Activated CD4-positive, alpha-beta T cell treated with anti-CD3 and anti-CD28 coated beads, Interleukin-2, amount 10 ng/mL, durations not matched to agents 7 days and 5 days (primary cell): Measurements from ENCODE around the gene KRT7. TPM values are rescaled to one million over a fixed set of nuclear protein-coding genes. Genes with fewer than 3 reads are reported as not detected.
"Not testable (repeated sequence)": the region's sequence is repeated elsewhere in the genome, so short reads cannot be mapped to it uniquely, and the experiment has no call there.

Experiments
- CTCF ChIA-PET: fragments of 350-600 bp; sonication (Branson Sonifier 250); formaldehyde crosslinking; loops from one replicate; lab custom pipeline; 2021; ENCODE audit warnings: antibody characterized with exemption; lab: Charles Lee
- POLR2A ChIA-PET: fragments of 350-600 bp; sonication (Branson Sonifier 250); formaldehyde crosslinking; loops from one replicate; lab custom pipeline; 2021; ENCODE audit warnings: antibody characterized with exemption; lab: Charles Lee
- DNase-seq: peaks from one replicate; pipeline ENCODE4 v3.0.0-alpha.2; 2020
- H3K27ac Mint-ChIP-seq: one replicate; pipeline ENCODE4 v1.8.0; 2021; ENCODE audit warnings: mild to moderate bottlenecking, moderate library complexity, mixed read lengths
- H3K27me3 Mint-ChIP-seq: one replicate; pipeline ENCODE4 v1.8.0; 2021; ENCODE audit warnings: mixed read lengths
- H3K36me3 Mint-ChIP-seq: one replicate; pipeline ENCODE4 v1.8.0; 2021; ENCODE audit warnings: low read depth, mixed read lengths
- H3K4me1 Mint-ChIP-seq: one replicate; pipeline ENCODE4 v1.8.0; 2021; ENCODE audit warnings: mixed read lengths
- H3K4me3 Mint-ChIP-seq: one replicate; pipeline ENCODE4 v1.8.0; 2021; ENCODE audit warnings: mild to moderate bottlenecking, moderate library complexity, mixed read lengths
- H3K9me3 Mint-ChIP-seq: one replicate; pipeline ENCODE4 v1.8.0; 2021; ENCODE audit warnings: mixed read lengths
- total RNA-seq, 2 experiments: library from RNA; stranded (reverse); gene quantifications; one replicate each; pipeline ENCODE4 v1.2.3, GENCODE V29; 2021

KRT7 gene
- total RNA-seq, 2 experiments from 2014 or later: 2.2 to 2.5 TPM

DNA sequence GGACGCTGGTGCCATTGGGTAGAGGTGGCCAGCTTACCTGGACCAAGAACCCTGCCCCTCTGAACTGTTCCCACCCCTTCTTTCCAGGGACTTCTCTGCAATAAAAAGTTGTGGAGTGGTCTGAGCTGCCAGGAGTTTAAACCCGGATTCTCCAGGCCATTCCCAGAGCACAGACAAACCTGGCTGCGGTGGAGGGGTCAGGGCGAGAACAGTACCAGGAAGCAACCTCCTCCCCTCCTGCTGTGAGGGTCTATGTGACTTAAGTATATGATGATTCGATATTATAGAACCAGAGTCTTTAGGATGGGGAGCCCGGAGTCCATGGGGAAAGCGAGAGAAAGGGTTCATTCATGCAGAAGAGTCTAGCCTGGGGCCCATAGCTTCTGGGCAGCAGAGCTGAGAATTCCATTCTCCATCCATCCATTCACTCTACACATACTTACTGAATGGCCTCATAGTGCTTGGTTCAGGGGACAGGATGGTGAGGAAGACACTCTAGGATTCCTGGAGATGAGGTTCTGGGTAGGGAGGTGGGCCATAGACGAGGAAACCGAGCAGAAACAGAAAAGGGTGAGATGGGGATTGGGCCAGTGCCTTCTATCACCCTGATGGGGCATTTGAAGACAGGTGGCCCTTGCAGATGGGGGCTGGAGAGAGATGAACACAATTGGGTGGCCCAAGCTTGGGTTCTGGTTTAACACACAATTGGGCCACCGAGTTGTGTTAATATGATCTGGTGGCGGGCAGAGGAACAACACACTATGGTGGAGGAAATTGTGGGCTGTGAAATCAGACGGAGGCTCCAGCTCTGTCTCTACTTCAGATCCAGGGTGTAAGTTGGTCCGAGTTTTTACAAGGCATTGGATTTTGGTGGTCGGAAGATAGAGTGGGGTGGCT is 46.6 kb downstream of the KRT7 start:
- H3K9me3 Mint-ChIP-seq: no peaks in the 10 kb centered on the region
- DNase-seq: no peak

DNA sequence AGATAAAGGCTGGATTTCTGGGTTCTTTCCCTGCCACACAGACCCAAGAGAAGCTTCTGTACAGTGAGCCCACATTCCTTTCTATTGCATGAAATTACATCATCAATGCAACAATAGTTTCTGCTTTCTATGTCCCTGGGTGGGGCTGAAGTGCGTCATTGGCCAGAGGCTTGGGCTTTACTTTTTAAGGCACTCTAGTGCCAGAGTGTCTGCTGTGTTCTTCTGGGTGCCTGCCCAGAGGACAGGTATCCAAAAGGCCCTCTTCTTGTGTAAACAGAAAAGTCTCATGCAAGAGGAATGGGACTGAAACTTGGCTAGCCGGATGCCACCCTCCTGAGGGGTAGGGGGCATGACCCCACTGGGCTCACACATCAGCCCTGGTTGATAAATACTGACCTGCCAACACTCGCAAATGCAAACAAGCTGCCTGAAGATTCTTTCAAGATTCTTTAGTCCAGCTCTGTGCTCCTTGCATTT is 47.3 kb downstream of the KRT7 start:
- Mint-ChIP-seq H3K4me1 (peaks cover 11% of the 10 kb centered on the region), H3K27me3 (peaks cover 29% of the 10 kb centered on the region), H3K36me3 (no peaks in the 10 kb centered on the region), H3K27ac (no peak overlapping the region), H3K4me3 (no peak overlapping the region), H3K9me3 (no peaks in the 10 kb centered on the region)
- DNase-seq: no peak
- POLR2A ChIA-PET: no interaction called here
- CTCF ChIA-PET: interaction anchor here (1.2 to 2.9 kb wide), 4 partner anchors 13 to 81 kb away, joined by 3 to 19 read pairs (median 8); no protein-coding TSS in a partner anchor

More for the DNA sequence above, 46.6 kb downstream of the KRT7 start:
- POLR2A ChIA-PET: no interaction called here
- CTCF ChIA-PET: interaction anchor here (0.6 to 2.9 kb wide), 24 partner anchors 9 to 401 kb away, joined by 3 to 19 read pairs (median 4); no protein-coding TSS in a partner anchor
- peaks cover 11% of the 10 kb centered on the region for H3K4me1 Mint-ChIP-seq
- no peak overlapping the region for H3K4me3 Mint-ChIP-seq
- H3K27ac Mint-ChIP-seq: peak overlapping the region; percentile 43
- peaks cover 34% of the 10 kb centered on the region for H3K27me3 Mint-ChIP-seq
- H3K36me3 Mint-ChIP-seq: no peaks in the 10 kb centered on the region

DNA sequence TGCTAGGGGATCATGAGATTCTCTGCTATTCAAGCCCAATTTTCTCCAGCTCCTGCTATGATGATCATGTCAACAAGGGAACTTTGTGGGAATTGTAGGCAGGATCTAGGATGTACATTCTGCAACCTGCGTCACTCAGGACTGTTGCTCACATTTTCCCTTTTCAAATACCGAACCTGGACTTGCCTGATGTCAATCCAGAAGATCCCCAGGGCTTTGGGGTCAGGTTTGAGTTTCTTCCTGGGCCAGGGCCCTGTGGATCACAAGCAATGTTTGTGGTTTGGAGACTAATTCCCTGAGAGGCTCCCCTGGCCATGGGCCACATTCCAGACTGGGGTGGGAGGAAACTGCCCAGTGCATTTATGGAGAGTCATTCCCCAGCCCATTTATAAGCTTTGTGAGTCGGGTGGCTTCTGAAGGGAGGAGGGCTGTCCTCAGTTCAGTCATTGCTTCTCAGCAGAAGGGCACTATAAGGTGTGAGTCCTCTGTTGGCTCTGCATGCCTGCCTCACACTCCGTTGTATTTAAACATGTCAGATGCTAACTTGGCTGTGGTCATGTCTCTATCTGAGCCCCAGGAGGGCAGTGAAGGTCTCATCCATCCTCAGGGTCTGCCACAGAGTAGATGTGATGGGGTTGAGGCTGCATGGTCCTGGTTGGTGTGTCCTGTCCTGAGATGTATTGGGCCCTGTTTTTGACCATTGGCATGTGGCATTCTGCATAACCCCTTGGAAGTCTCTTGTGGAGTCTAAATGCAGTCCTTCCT is 47.9 kb downstream of the KRT7 start:
- POLR2A ChIA-PET: no interaction called here
- no peak overlapping the region for H3K27ac Mint-ChIP-seq
- CTCF ChIA-PET: interaction anchor here (2.8 kb wide), 1 partner anchor 59 kb away, joined by 7 read pairs; no protein-coding TSS in a partner anchor

DNA sequence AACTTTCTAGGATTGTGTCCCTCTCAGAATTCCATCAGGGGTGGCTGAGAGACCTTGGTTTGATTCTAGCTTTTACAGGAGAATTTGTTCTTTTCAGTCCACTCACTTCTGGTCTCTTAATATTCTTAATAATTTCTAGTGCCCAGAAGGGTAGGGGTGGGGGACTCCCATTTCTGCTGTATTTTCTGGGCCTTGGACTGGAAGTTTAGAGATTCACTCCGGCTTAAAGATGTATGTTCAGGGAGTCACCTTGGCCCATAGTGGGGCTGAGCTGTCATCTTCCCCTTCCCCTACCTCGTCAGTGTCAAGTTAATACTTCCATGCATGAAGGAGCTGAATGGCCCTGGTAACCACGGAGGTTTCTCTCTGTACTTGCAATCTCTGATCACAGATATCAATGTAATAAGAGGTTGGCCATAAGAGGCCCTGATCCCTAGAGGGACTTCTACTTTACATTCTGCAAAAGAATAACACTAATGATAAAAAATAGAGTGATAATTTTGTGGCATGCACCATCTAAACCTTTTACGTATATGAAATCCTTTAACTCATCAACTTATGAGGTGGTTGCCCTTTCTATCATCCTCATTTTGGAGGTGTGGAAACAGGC is 51.6 kb downstream of the KRT7 start:
- Mint-ChIP-seq H3K9me3 (no peaks in the 10 kb centered on the region), H3K27me3 (peaks cover 13% of the 10 kb centered on the region), H3K27ac (no peak overlapping the region), H3K4me3 (no peak overlapping the region), H3K4me1 (peaks cover 11% of the 10 kb centered on the region), H3K36me3 (no peaks in the 10 kb centered on the region)
- POLR2A ChIA-PET: no interaction called here
- CTCF ChIA-PET: interaction anchor here (1.4 to 2.5 kb wide), 2 partner anchors 22 to 125 kb away, joined by 5 to 7 read pairs; no protein-coding TSS in a partner anchor
- no peak for DNase-seq

More for the DNA sequence above, 47.9 kb downstream of the KRT7 start:
- H3K4me3 Mint-ChIP-seq: no peak overlapping the region
- H3K9me3 Mint-ChIP-seq: no peaks in the 10 kb centered on the region
- DNase-seq: no peak
- no peaks in the 10 kb centered on the region for H3K36me3 Mint-ChIP-seq
- peaks cover 11% of the 10 kb centered on the region for H3K4me1 Mint-ChIP-seq
- peaks cover 27% of the 10 kb centered on the region for H3K27me3 Mint-ChIP-seq

DNA sequence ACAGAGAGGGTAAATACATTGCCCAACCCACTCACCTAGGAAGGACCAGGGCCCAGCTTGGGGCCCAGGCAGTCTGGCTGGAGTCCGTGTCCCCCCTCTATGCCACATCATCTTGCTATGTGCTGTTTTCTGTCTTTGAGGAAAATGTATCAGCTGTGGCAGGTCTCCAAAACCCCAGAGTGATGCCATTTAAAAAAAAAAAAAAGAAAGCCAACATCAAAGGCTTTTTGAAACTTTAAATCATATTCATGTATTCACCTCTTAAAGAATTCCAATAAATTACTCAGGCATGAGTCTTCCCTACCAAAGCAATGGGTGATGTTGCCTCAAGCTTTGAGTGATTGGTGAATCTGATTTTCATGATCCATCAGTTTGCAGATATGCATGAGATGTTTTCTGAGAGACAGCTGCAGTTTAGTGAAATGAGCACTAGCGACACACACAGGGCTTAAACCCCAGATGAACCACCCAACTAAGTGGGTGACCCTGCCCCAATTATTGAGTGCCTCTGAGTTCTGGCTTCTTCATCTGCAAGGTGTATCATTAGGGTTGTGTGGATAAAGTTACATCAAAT is 52.2 kb downstream of the KRT7 start:
- peaks cover 7% of the 10 kb centered on the region for H3K27me3 Mint-ChIP-seq
- H3K4me1 Mint-ChIP-seq: peaks cover 11% of the 10 kb centered on the region
- H3K4me3 Mint-ChIP-seq: no peak overlapping the region
- H3K9me3 Mint-ChIP-seq: no peaks in the 10 kb centered on the region
- no peak for DNase-seq
- H3K27ac Mint-ChIP-seq: no peak overlapping the region
- no peaks in the 10 kb centered on the region for H3K36me3 Mint-ChIP-seq
- ChIA-PET CTCF (interaction anchor here (0.7 to 2.5 kb wide), 5 partner anchors 11 to 125 kb away, joined by 3 to 12 read pairs (median 5); no protein-coding TSS in a partner anchor), POLR2A (no interaction called here)

DNA sequence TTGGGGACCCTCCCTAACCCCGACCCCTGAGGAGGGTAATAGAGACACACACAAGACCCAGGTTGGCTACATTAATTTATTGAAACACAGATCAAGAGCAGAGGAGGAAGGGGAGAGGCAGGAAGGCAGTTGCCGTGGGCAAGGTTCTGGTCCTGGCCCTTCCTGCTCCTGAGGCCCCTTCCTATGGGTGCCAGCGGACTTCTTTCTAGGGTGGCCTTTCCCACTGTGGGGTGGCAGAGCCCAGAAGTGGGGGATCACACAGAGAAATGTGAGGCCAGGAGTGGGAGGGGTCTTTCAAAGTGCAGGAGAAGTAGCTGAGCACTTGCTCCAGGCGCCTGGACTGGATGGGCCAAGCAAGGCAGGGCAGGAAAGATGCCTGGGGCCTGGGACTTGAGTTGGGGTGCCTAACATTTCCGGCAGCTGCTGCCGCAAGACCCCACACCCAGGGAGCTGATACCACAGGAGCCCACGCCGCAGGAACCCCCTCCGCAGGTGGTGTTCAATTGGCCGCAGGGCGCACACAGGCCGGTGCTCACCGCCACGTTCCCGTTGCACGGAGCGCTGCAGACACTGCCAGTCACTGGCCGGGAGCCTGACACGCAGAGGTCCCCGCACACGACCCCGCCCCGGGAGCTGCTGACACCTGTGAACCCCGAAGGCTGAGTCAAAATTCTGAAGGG is 52.9 kb downstream of the KRT7 start:
- peaks cover 5% of the 10 kb centered on the region for H3K27me3 Mint-ChIP-seq
- no peak overlapping the region for H3K27ac Mint-ChIP-seq
- peaks cover 11% of the 10 kb centered on the region for H3K4me1 Mint-ChIP-seq
- DNase-seq: no peak
- ChIA-PET POLR2A (no interaction called here), CTCF (interaction anchor here (0.7 to 2.5 kb wide), 7 partner anchors 8 to 126 kb away, joined by 3 to 12 read pairs (median 4); no protein-coding TSS in a partner anchor)
- no peaks in the 10 kb centered on the region for H3K9me3 Mint-ChIP-seq
- no peak overlapping the region for H3K4me3 Mint-ChIP-seq
- H3K36me3 Mint-ChIP-seq: no peaks in the 10 kb centered on the region

DNA sequence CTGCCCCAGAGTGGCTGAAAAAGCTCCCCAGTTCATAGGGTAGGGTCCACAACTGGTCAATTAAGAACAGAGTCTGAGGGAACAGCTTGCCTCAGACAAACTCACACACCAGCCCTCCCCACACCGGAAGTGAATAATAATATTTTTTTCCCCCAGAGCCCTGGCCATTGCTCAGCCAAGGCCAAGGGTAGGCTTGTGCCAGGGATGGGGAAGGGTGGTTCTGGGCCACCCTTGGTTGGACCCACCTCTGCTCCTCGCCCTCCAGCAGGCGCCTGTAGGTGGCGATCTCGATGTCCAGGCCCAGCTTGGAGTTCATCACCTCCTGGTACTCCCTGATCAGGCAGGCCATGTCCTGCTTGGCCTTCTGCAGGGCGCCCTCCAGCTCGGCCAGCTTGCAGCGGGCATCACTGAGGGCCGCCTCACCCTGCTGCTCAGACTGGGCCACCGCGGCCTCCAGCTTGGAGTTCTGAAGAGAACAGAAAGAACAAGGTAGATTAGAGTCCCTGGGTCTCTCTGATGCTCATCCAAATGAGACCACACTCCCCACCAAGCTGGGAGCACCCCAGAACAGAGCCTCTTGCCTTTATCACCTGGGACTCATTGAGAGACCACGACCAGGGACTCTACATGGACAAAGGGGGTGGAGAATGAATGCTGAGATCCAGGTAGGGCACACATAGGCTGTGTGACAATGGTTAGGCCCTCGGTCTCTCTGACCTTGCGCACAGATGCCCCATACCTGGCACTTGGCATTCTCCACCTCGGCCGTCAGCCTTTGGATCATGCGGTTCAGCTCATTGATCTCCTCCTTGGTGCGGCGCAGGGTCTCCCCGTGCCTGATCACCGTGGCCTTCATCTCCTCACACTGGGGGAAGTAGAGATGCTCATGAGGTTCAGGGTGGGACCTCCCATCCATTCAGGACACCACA is 54.1 kb downstream of the KRT7 start:
- POLR2A ChIA-PET, DNase-seq, H3K27ac Mint-ChIP-seq, H3K4me3 Mint-ChIP-seq, H3K36me3 Mint-ChIP-seq, H3K9me3 Mint-ChIP-seq: not testable (repeated sequence)
- CTCF ChIA-PET: interaction anchor here (1.0 to 2.5 kb wide), 4 partner anchors 9 to 27 kb away, joined by 3 to 12 read pairs (median 6); no protein-coding TSS in a partner anchor
- H3K27me3 Mint-ChIP-seq: peaks cover 11% of the 10 kb centered on the region
- peaks cover 11% of the 10 kb centered on the region for H3K4me1 Mint-ChIP-seq

DNA sequence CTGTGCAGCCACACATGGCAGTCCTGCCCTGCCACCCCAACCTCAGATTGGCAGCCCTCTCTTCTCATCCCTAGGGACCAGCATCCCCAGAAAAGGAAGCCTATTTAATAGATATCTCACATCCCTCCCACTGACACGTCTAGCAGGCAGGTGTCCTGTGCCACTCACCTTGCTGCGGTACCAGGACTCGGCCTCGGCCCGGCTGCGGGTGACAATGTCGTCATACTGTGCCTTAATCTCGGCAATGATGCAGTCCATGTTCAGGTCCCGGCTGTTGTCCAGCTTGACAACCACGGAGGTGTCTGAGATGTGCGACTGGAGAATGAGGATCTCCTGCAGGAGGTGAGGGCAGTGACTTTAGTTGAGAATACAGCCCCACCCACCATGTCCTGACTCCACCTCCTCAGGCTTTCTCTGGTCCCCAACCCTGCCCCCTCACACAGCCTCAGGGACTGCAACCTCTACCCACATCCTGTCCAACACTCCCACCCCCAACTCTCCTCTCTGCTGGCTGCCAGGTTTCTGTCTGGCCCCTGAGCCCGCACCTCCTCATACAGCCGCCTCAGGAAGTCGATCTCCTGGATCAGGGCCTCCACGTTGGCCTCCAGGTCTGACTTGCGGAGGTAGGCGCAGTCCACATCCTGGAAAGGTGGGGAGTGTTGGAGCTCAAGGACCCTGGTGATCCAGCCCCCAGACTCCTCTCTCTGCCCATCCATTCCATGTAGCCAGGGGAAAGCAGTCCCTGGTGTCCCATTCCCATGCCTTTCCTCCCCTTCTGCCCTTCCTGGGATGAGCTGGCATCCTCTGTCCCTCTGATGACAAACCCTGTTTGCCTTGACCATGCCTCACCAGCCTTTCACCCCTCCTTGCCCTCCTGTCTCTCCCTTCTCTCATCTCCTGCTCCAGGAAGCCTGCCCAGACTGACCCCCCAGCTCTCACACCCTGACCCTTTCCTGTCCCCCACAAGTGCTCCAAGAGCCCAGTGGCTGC is 55.1 kb downstream of the KRT7 start:
- Mint-ChIP-seq H3K4me1 (peaks cover 11% of the 10 kb centered on the region), H3K27ac (peak overlapping the region; percentile 36), H3K27me3 (peaks cover 14% of the 10 kb centered on the region)
- H3K36me3 Mint-ChIP-seq, DNase-seq, H3K4me3 Mint-ChIP-seq, H3K9me3 Mint-ChIP-seq, CTCF ChIA-PET, POLR2A ChIA-PET: not testable (repeated sequence)

DNA sequence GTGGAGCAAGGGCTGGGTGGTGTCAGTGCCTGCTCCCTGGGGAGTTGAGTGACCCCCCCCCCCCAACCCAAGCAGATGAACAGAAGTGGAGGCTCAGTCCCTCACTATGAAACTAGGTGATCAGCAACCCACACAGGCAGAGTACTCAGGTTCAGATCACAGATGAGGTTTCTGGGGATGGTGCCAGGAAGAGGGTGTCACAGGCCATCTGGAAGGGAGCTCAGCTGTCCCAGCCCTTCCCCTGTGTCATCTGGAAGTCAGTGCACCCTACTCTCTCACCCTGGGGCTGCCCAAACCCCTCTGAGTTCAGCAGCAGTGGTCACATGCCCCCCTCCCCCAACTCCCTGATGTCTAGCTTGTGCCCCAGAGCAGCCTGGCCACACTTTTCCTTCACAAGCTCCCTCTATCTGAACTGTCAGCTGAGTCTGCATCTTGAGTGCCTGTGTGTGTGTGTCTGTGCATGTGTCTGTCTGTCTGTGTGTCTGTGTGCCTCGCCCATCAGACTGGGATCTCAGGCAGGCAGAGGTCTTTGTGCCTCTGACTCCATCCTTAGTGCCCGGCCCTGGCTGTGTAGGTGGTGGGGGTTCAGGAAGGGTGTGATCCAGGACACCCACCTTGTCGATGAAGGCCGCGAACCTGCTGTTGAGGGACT is 57.6 kb downstream of the KRT7 start:
- H3K9me3 Mint-ChIP-seq, DNase-seq, H3K27ac Mint-ChIP-seq, CTCF ChIA-PET, H3K36me3 Mint-ChIP-seq, H3K4me3 Mint-ChIP-seq, POLR2A ChIA-PET: not testable (repeated sequence)
- Mint-ChIP-seq H3K27me3 (peaks cover 34% of the 10 kb centered on the region), H3K4me1 (peaks cover 19% of the 10 kb centered on the region)
